NCI-H1436 (cell line): ENCODE measurements around the gene PNLIP.

Experiments used
- DNase-seq: peaks from one replicate; lab custom pipeline; 2025; lab: John Stamatoyannopoulos, UW

Gene PNLIP

GRCh38 chr10:116545756-116546155 is at the start of gene PNLIP:
Gene PNLIP, plus strand, starts transcription at chr10:116545931. Its CDS starts 162 bp downstream, at chr10:116546093.
- no peak for DNase-seq

GRCh38 chr10:116504786-116505185 is 40.9 kb upstream of the PNLIP start:
- no peak for DNase-seq

GRCh38 chr10:116510565-116510964 is 35.2 kb upstream of the PNLIP start:
- no peak for DNase-seq

- DNase-seq: no peak
Measured at GRCh38 chr10:116511365-116511764, 34.4 kb upstream of the PNLIP start.

GRCh38 chr10:116521424-116522290 is 24.1 kb upstream of the PNLIP start:
- DNase-seq: no peak

GRCh38 chr10:116522803-116523381 is 22.8 kb upstream of the PNLIP start:
- DNase-seq: no peak

- no peak for DNase-seq
Measured at GRCh38 chr10:116524736-116525135, 21.0 kb upstream of the PNLIP start.

- no peak for DNase-seq
Measured at GRCh38 chr10:116526219-116526618, 19.5 kb upstream of the PNLIP start.

- DNase-seq: no peak
Measured at GRCh38 chr10:116536810-116537209, 8.9 kb upstream of the PNLIP start.

GRCh38 chr10:116538456-116538855 is 7.3 kb upstream of the PNLIP start:
- no peak for DNase-seq

GRCh38 chr10:116538992-116539391 is 6.7 kb upstream of the PNLIP start:
- no peak for DNase-seq

GRCh38 chr10:116540814-116541213 is 4.9 kb upstream of the PNLIP start:
- DNase-seq: no peak

GRCh38 chr10:116542007-116542677 is 3.6 kb upstream of the PNLIP start:
- no peak for DNase-seq

- DNase-seq: no peak
Measured at GRCh38 chr10:116545122-116545521, 609 bp upstream of the PNLIP start.

- no peak for DNase-seq
Measured at GRCh38 chr10:116548301-116548700, 2.6 kb downstream of the PNLIP start.

- no peak for DNase-seq
Measured at GRCh38 chr10:116553378-116553980, 7.7 kb downstream of the PNLIP start.

GRCh38 chr10:116554628-116555027 is 8.9 kb downstream of the PNLIP start:
- no peak for DNase-seq

GRCh38 chr10:116555880-116556279 is 10.1 kb downstream of the PNLIP start:
- no peak for DNase-seq

- DNase-seq: no peak
Measured at GRCh38 chr10:116557305-116557880, 11.7 kb downstream of the PNLIP start.

- DNase-seq: no peak
Measured at GRCh38 chr10:116565534-116565933, 19.8 kb downstream of the PNLIP start.

GRCh38 chr10:116566932-116567331 is 21.2 kb downstream of the PNLIP start:
- no peak for DNase-seq

GRCh38 chr10:116567335-116567734 is 21.6 kb downstream of the PNLIP start:
- DNase-seq: no peak
